HCT116 (cell line): ENCODE data around the gene ITGA1. TPM values are rescaled to one million over a fixed set of nuclear protein-coding genes. Genes with fewer than 3 reads are reported as not detected.

Experiments used
- ATAC-seq: fragments of 200-7000 bp; cut with Tn5 transposase; 2 replicates; pipeline ENCODE4 v1.9.1; 2020; ENCODE audit warnings: mild to moderate bottlenecking, moderate library complexity
- BruUV-seq: library from RNA; stranded (reverse); fragments of 400-500 nt; replicated peaks from 2 replicates; lab custom pipeline; 2021; lab: Mats Ljungman, UMichigan
- CTCF ChIA-PET: fragments of 300-600 bp; sonication (Branson Sonifier 250); formaldehyde crosslinking; loops from one replicate; lab custom pipeline; 2021; ENCODE audit warnings: antibody characterized with exemption; lab: Charles Lee
- POLR2A ChIA-PET: fragments of 300-600, 350-600 bp; sonication (Branson Sonifier 250); formaldehyde crosslinking; loops from one replicate; lab custom pipeline; 2021; ENCODE audit warnings: antibody characterized with exemption; lab: Charles Lee
- RAD21 ChIA-PET, 2 experiments: fragments of 300-600 bp; sonication (Branson Sonifier 250); formaldehyde crosslinking; loops; one replicate each; lab custom pipeline; 2023; ENCODE audit warnings: low total read pairs in 2 of 2; ENCODE audit not compliant: uncharacterized antibody in 2 of 2, unreplicated experiment in 2 of 2, low non-redundant PET in 1 of 2; lab: Charles Lee
- DNase-seq: peaks from one replicate; pipeline ENCODE4 v3.0.0-alpha.2; 2010; ENCODE audit warnings: low read depth, low spot score
- H2AFZ ChIP-seq: fragments of 200-600 bp; shearing (Covaris generic), sonication (generic); 2 replicates; pipeline ENCODE4 v1.6.1; 2017; ENCODE audit warnings: low read depth, mixed run types, mixed read lengths, antibody characterized with exemption, low read length; ENCODE audit not compliant: poor library complexity, severe bottlenecking
- H3K27ac ChIP-seq: 2 replicates; pipeline ENCODE4 v1.5.1; 2012; ENCODE audit warnings: low read depth, low read length
- H3K27me3 ChIP-seq: fragments of 200-600 bp; sonication (generic); 2 replicates; pipeline ENCODE4 v1.6.1; 2016; ENCODE audit warnings: mixed run types, low read length, mixed read lengths; ENCODE audit not compliant: insufficient read depth
- H3K36me3 ChIP-seq, 2 experiments: fragments of 200-500 bp in 1 of 2; fragments of 200-600 bp in 1 of 2; sonication (Bioruptor generic) in 1 of 2; sonication (generic) in 1 of 2; 2 replicates each; pipeline versions ENCODE4 v1.5.1 to v1.6.1; 2014 to 2016; ENCODE audit warnings: low read length in 2 of 2, inconsistent platforms in 1 of 2, mixed read lengths in 1 of 2, mixed run types in 1 of 2; ENCODE audit not compliant: insufficient read depth in 2 of 2, control insufficient read depth in 1 of 2
- H3K4me1 ChIP-seq, 2 experiments: fragments of 200-600 bp in 1 of 2; sonication (generic) in 1 of 2; 2 replicates each; pipeline versions ENCODE4 v1.5.1 to v1.6.1; 2012 to 2017; ENCODE audit warnings: low read length in 2 of 2, inconsistent platforms in 1 of 2, mild to moderate bottlenecking in 1 of 2, mixed read lengths in 1 of 2, mixed run types in 1 of 2, moderate library complexity in 1 of 2; ENCODE audit not compliant: insufficient read depth in 2 of 2, control insufficient read depth in 1 of 2
- H3K4me2 ChIP-seq: fragments of 200-600 bp; sonication (generic); 2 replicates; pipeline ENCODE4 v1.6.1; 2017; ENCODE audit warnings: mixed run types, low read length, mixed read lengths
- H3K4me3 ChIP-seq, 2 experiments: fragments of 200-600 bp in 1 of 2; sonication (generic) in 1 of 2; replicated peaks in 1 of 2; 2 replicates each; pipeline ENCODE4 v1.5.1; 2011 to 2016; ENCODE audit warnings: low read length in 2 of 2, control low read depth in 1 of 2, low read depth in 1 of 2, mild to moderate bottlenecking in 1 of 2, mixed read lengths in 1 of 2, mixed run types in 1 of 2
- H3K79me2 ChIP-seq: fragments of 200-600 bp; sonication (generic); 2 replicates; pipeline ENCODE4 v1.6.1; 2017; ENCODE audit warnings: mild to moderate bottlenecking, mixed run types, low read length, moderate library complexity, mixed read lengths; ENCODE audit not compliant: insufficient read depth
- H3K9ac ChIP-seq: fragments of 200-600 bp; sonication (generic); 2 replicates; pipeline ENCODE4 v1.6.1; 2016; ENCODE audit warnings: low read length, mixed read lengths
- H3K9me2 ChIP-seq: fragments of 200-600 bp; sonication (generic), shearing (Covaris generic); 2 replicates; pipeline ENCODE4 v1.6.1; 2017; ENCODE audit warnings: mixed run types, mild to moderate bottlenecking, moderate library complexity; ENCODE audit not compliant: insufficient read depth
- H3K9me3 ChIP-seq, 2 experiments: fragments of 200-500 bp in 1 of 2; fragments of 200-600 bp in 1 of 2; sonication (Bioruptor generic) in 1 of 2; sonication (generic) in 1 of 2; 2 replicates each; pipeline ENCODE4 v1.6.1; 2014 to 2017; ENCODE audit warnings: low read length in 2 of 2, mixed read lengths in 2 of 2, inconsistent platforms in 1 of 2, low read depth in 1 of 2, mild to moderate bottlenecking in 1 of 2, mixed run types in 1 of 2, moderate library complexity in 1 of 2; ENCODE audit not compliant: control insufficient read depth in 1 of 2, insufficient read depth in 1 of 2
- H4K20me1 ChIP-seq: fragments of 200-600 bp; sonication (generic), shearing (Covaris generic); 2 replicates; pipeline ENCODE4 v1.6.1; 2017; ENCODE audit warnings: mixed run types, mild to moderate bottlenecking, moderate library complexity; ENCODE audit not compliant: insufficient read depth
- CEBPB ChIP-seq: IDR thresholded peaks from 2 replicates; pipeline ENCODE4 v1.6.1; 2012; ENCODE audit warnings: low read depth
- EZH2 ChIP-seq: fragments of 200-600 bp; sonication (generic); IDR thresholded peaks from 2 replicates; pipeline ENCODE4 v1.6.1; 2017; ENCODE audit warnings: antibody characterized with exemption, mixed run types
- FOSL1 ChIP-seq: IDR thresholded peaks from 2 replicates; pipeline ENCODE4 v1.6.1; 2012; ENCODE audit warnings: low read depth
- JUND ChIP-seq: IDR thresholded peaks from 2 replicates; pipeline ENCODE4 v1.6.1; 2012
- POLR2A ChIP-seq: IDR thresholded peaks from 2 replicates; pipeline ENCODE4 v1.7.0; 2011; ENCODE audit warnings: borderline replicate concordance; ENCODE audit not compliant: insufficient read depth, insufficient read length; ENCODE audit errors: extremely low read depth
- POLR2AphosphoS5 ChIP-seq: IDR thresholded peaks from 2 replicates; pipeline ENCODE4 v1.6.1; 2011; ENCODE audit warnings: mild to moderate bottlenecking, low read depth, low read length, moderate library complexity
- SIN3A ChIP-seq: IDR thresholded peaks from 2 replicates; pipeline ENCODE4 v1.6.1; 2012; ENCODE audit warnings: low read depth
- SP1 ChIP-seq: IDR thresholded peaks from 2 replicates; pipeline ENCODE4 v1.6.1; 2012; ENCODE audit warnings: low read depth
- SRF ChIP-seq: IDR thresholded peaks from 2 replicates; pipeline ENCODE4 v1.6.1; 2012; ENCODE audit warnings: low read depth
- YY1 ChIP-seq: IDR thresholded peaks from 2 replicates; pipeline ENCODE4 v1.6.1; 2011; ENCODE audit warnings: low read length, low read depth, moderate library complexity, mild to moderate bottlenecking; ENCODE audit not compliant: insufficient replicate concordance; ENCODE audit errors: extremely low read depth
- intact Hi-C: fragments of 100-400 bp; cut with micrococcal nuclease; formaldehyde crosslinking; loops from 2 replicates; pipeline ENCODE4 v1.10.0; 2022
- total RNA-seq: library from RNA; stranded (reverse); gene quantifications from one replicate; pipeline ENCODE4 v1.2.1, GENCODE V29; 2021; ENCODE audit not compliant: unreplicated experiment

Gene ITGA1
- total RNA-seq, 1 experiment from 2014 or later, result 1.8 TPM

DNA sequence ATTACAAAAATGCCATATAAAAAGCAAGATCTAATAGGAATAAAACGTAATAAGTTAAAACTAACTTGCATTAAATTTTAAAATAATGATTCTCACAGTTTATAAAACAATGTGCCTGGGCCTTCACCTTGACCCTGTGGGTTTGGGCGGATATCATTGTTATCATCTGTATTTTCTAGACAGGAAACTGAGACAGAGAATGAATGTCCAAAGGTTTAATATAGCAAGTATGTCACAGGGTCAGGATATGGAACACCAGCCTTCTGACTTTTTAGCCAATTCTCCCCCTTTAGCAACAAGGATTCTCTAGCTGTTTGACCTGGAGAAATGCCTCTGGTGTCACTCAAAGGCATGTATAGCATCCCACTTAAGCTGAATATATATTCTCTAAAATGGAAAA is 67.2 kb downstream of the ITGA1 start:
- ATAC-seq (no peak), DNase-seq (no peak)
- POLR2A ChIA-PET, result no interaction called here
- Histone ChIP-seq H4K20me1 (no peaks in the 10 kb centered on the region), H3K27me3 (no peaks in the 10 kb centered on the region), H3K4me1 (no peaks in the 10 kb centered on the region), H3K79me2 (no peaks in the 10 kb centered on the region), H3K9me3 (no peaks in the 10 kb centered on the region), H3K4me3 (no peak overlapping the region), H3K27ac (no peak overlapping the region), H3K9ac (no peak overlapping the region), H3K36me3 (no peaks in the 10 kb centered on the region), H2AFZ (no peak overlapping the region), H3K4me2 (no peak overlapping the region), H3K9me2 (no peaks in the 10 kb centered on the region)
- CTCF ChIA-PET, result no interaction called here
- BruUV-seq, result no TSS peak
- intact Hi-C loops, result no loop called here
- RAD21 ChIA-PET, result no interaction called here
- TF ChIP-seq POLR2A (no peak), SRF (no peak), JUND (no peak), SIN3A (no peak), EZH2 (no peak), SP1 (no peak)

DNA sequence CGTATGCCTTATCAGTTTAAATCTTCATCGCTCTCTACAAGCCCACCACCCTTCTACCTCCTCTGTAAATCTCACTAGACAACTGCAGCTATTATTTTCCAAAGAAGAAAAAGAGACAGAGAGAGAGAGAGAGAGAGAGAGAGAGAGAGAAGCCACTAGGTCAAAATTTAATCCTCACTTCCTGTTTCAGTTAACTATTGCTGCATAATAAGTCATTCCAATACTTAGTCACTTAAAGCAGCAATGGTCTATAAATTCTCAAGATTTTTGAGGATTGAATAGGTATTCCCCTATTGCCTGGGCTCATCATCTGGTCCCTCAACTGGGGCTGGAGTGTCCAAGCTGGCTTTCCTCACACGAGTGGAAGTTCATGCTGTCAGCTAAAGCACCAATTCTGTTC is 68.8 kb downstream of the ITGA1 start:
- DNase-seq (no peak), ATAC-seq (no peak)
- ChIA-PET CTCF (no interaction called here), RAD21 (no interaction called here), POLR2A (no interaction called here)
- Histone ChIP-seq H3K4me3 (no peak overlapping the region), H4K20me1 (no peaks in the 10 kb centered on the region), H3K4me2 (no peak overlapping the region), H3K27ac (no peak overlapping the region), H3K9me3 (no peaks in the 10 kb centered on the region), H2AFZ (no peak overlapping the region), H3K4me1 (no peaks in the 10 kb centered on the region), H3K9ac (no peak overlapping the region), H3K79me2 (no peaks in the 10 kb centered on the region), H3K9me2 (no peaks in the 10 kb centered on the region), H3K27me3 (no peaks in the 10 kb centered on the region), H3K36me3 (no peaks in the 10 kb centered on the region)
- intact Hi-C loops, result no loop called here
- no TSS peak for BruUV-seq
- TF ChIP-seq YY1, result no peak
- TF ChIP-seq FOSL1, result no peak
- no peak for TF ChIP-seq POLR2A
- no peak for TF ChIP-seq CEBPB
- TF ChIP-seq POLR2AphosphoS5, result no peak
